ENCODE data around the gene GPC3.

GPC3 gene

DNA sequence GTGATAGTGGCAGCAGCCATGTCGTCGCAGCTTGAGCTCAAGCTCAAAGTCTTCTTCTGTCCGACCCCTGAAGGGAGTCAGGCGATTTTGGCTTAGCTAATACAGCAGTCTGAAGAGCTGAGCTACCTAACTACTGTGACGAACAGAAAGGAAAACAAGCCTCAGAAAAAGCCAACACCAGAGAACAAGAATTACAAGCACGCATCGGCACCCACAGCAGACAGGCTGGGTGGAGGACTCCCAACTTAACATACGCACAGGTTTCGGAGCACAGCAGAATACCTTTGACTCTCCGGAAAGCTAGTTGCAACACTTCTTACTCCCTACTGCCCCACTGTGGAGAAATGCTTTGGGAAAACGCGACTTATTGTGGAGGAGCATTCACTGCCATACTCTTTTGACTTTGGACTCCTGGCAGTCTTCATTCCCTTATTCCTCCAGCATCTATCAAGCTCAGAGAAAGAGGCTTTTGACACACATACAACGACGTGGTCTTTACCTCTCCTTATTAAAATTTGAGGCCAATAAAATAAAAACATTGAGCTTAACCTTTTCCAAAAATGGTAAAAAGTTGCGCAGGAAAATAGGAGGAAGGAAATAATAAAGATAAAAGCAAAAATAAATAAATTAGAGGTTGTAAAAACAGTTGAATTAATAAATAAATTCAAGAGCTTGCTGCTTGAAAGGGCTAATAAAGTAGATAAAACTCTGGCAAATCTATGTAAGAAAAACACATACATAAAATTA, 41.3 kb upstream of the GPC3 start:
- Histone ChIP-seq H3K4me3 (ENCODE audit: low read depth, low read length) (no peak overlapping the region), H3K4me1 (ENCODE audit: control insufficient read depth, insufficient read depth, low read length) (no peaks in the 10 kb centered on the region), H3K9me3 (ENCODE audit: control insufficient read depth, insufficient read depth, low read depth, low read length) (no peaks in the 10 kb centered on the region), H3K27ac (ENCODE audit: extremely low read depth, low read depth, low read length) (no peak overlapping the region), H3K36me3 (ENCODE audit: control insufficient read depth in 2 of 2, insufficient read depth in 1 of 2, low read length in 2 of 2) (no peaks in the 10 kb centered on the region)
- POLR2A ChIA-PET: no interaction called here
- CTCF ChIA-PET: interaction anchor here (0.5 to 4.1 kb wide), 40 partner anchors 8 to 1146 kb away, joined by 3 to 48 read pairs (median 4); no protein-coding TSS in a partner anchor
- TF ChIP-seq CTCF (tag by site-specific recombination; IDR thresholded peaks at IDR 0.05): peak; percentile 63
- TF ChIP-seq, protein P1, sequence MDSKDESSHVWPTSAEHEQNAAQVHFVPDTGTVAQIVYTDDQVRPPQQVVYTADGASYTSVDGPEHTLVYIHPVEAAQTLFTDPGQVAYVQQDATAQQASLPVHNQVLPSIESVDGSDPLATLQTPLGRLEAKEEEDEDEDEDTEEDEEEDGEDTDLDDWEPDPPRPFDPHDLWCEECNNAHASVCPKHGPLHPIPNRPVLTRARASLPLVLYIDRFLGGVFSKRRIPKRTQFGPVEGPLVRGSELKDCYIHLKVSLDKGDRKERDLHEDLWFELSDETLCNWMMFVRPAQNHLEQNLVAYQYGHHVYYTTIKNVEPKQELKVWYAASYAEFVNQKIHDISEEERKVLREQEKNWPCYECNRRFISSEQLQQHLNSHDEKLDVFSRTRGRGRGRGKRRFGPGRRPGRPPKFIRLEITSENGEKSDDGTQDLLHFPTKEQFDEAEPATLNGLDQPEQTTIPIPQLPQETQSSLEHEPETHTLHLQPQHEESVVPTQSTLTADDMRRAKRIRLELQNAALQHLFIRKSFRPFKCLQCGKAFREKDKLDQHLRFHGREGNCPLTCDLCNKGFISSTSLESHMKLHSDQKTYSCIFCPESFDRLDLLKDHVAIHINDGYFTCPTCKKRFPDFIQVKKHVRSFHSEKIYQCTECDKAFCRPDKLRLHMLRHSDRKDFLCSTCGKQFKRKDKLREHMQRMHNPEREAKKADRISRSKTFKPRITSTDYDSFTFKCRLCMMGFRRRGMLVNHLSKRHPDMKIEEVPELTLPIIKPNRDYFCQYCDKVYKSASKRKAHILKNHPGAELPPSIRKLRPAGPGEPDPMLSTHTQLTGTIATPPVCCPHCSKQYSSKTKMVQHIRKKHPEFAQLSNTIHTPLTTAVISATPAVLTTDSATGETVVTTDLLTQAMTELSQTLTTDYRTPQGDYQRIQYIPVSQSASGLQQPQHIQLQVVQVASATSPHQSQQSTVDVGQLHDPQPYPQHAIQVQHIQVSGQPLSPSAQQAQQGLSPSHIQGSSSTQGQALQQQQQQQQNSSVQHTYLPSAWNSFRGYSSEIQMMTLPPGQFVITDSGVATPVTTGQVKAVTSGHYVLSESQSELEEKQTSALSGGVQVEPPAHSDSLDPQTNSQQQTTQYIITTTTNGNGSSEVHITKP (tag by site-specific recombination; IDR thresholded peaks at IDR 0.05): 0 out of 2 replicates have a peak, but pooled peaks have one; percentile 1
- no peak for TF ChIP-seq ZNF248 (tag by site-specific recombination; IDR thresholded peaks at IDR 0.05)
- TF ChIP-seq TRIM28 (IDR thresholded peaks at IDR 0.05; ENCODE audit: borderline replicate concordance, low read length): peak; percentile 74
- TF ChIP-seq ZBTB7A (tag by site-specific recombination; IDR thresholded peaks at IDR 0.05; ENCODE audit: low read depth): no peak
- TF ChIP-seq SCRT1 (tag by site-specific recombination; IDR thresholded peaks at IDR 0.05; ENCODE audit: borderline replicate concordance): no peak
- TF ChIP-seq ZNF433 (tag by site-specific recombination; IDR thresholded peaks at IDR 0.05; ENCODE audit: low read depth): no peak
- TF ChIP-seq, protein P2, sequence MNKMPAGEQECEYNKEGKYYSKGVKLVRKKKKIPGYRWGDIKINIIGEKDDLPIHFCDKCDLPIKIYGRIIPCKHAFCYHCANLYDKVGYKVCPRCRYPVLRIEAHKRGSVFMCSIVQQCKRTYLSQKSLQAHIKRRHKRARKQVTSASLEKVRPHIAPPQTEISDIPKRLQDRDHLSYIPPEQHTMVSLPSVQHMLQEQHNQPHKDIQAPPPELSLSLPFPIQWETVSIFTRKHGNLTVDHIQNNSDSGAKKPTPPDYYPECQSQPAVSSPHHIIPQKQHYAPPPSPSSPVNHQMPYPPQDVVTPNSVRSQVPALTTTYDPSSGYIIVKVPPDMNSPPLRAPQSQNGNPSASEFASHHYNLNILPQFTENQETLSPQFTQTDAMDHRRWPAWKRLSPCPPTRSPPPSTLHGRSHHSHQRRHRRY (tag by site-specific recombination; IDR thresholded peaks at IDR 0.05): no peak
- TF ChIP-seq ZEB2 (tag by site-specific recombination; IDR thresholded peaks at IDR 0.05): 0 out of 2 replicates have a peak, but pooled peaks have one; percentile 24
- TF ChIP-seq KLF1 (tag by site-specific recombination; IDR thresholded peaks at IDR 0.05): no peak
- TF ChIP-seq ZNF600 (tag by site-specific recombination; IDR thresholded peaks at IDR 0.05): peak; percentile 60
- no peak for TF ChIP-seq ZNF16 (tag by site-specific recombination; IDR thresholded peaks at IDR 0.05; ENCODE audit: low read depth)
- TF ChIP-seq ZNF549 (tag by site-specific recombination; IDR thresholded peaks at IDR 0.05): no peak
- no peak for TF ChIP-seq GLIS2 (tag by site-specific recombination; IDR thresholded peaks at IDR 0.05)
- no peak for TF ChIP-seq ZNF274 (IDR thresholded peaks at IDR 0.05; ENCODE audit: low read length)
- no peak for TF ChIP-seq ZNF274 (tag by site-specific recombination; IDR thresholded peaks at IDR 0.05; ENCODE audit: borderline replicate concordance)
- TF ChIP-seq ZNF654 (tag by site-specific recombination; IDR thresholded peaks at IDR 0.05; ENCODE audit: low read depth): peak; percentile 65
- no peak for TF ChIP-seq ELK4 (IDR thresholded peaks at IDR 0.05; ENCODE audit: borderline replicate concordance, low read depth, low read length)
- TF ChIP-seq HOXC10 (CRISPR knock-in tag; IDR thresholded peaks at IDR 0.05): no peak
- TF ChIP-seq, protein P3, sequence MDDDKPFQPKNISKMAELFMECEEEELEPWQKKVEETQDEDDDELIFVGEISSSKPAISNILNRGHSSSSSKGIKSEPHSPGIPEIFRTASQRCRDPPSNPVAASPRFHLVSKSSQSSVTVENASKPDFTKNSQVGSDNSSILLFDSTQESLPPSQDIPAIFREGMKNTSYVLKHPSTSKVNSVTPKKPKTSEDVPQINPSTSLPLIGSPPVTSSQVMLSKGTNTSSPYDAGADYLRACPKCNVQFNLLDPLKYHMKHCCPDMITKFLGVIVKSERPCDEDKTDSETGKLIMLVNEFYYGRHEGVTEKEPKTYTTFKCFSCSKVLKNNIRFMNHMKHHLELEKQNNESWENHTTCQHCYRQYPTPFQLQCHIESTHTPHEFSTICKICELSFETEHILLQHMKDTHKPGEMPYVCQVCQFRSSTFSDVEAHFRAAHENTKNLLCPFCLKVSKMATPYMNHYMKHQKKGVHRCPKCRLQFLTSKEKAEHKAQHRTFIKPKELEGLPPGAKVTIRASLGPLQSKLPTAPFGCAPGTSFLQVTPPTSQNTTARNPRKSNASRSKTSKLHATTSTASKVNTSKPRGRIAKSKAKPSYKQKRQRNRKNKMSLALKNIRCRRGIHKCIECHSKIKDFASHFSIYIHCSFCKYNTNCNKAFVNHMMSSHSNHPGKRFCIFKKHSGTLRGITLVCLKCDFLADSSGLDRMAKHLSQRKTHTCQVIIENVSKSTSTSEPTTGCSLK (tag by site-specific recombination; IDR thresholded peaks at IDR 0.05): no peak
- no peak for TF ChIP-seq ZNF501 (tag by site-specific recombination; IDR thresholded peaks at IDR 0.05)
- no peak for TF ChIP-seq ZNF768 (tag by site-specific recombination; IDR thresholded peaks at IDR 0.05)
- TF ChIP-seq ZFP41 (tag by site-specific recombination; IDR thresholded peaks at IDR 0.05; ENCODE audit: borderline replicate concordance): no peak
- no peak for TF ChIP-seq SALL2 (tag by site-specific recombination; IDR thresholded peaks at IDR 0.05; ENCODE audit: borderline replicate concordance)
- TF ChIP-seq, protein P4, sequence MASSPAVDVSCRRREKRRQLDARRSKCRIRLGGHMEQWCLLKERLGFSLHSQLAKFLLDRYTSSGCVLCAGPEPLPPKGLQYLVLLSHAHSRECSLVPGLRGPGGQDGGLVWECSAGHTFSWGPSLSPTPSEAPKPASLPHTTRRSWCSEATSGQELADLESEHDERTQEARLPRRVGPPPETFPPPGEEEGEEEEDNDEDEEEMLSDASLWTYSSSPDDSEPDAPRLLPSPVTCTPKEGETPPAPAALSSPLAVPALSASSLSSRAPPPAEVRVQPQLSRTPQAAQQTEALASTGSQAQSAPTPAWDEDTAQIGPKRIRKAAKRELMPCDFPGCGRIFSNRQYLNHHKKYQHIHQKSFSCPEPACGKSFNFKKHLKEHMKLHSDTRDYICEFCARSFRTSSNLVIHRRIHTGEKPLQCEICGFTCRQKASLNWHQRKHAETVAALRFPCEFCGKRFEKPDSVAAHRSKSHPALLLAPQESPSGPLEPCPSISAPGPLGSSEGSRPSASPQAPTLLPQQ (tag by site-specific recombination; IDR thresholded peaks at IDR 0.05): no peak

All from HEK293 (cell line).